ENCODE data around the gene TUBB8. TPM values are rescaled to one million over a fixed set of nuclear protein-coding genes. Genes with fewer than 3 reads are reported as not detected.
A peak's percentile ranks its signal among the peaks of the same experiment; 100 is the strongest.
"Not testable (repeated sequence)": the region's sequence is repeated elsewhere in the genome, so short reads cannot be mapped to it uniquely, and the experiment has no call there.

TUBB8 gene
- total RNA-seq, 2 experiments from 2014 or later, result not detected

DNA sequence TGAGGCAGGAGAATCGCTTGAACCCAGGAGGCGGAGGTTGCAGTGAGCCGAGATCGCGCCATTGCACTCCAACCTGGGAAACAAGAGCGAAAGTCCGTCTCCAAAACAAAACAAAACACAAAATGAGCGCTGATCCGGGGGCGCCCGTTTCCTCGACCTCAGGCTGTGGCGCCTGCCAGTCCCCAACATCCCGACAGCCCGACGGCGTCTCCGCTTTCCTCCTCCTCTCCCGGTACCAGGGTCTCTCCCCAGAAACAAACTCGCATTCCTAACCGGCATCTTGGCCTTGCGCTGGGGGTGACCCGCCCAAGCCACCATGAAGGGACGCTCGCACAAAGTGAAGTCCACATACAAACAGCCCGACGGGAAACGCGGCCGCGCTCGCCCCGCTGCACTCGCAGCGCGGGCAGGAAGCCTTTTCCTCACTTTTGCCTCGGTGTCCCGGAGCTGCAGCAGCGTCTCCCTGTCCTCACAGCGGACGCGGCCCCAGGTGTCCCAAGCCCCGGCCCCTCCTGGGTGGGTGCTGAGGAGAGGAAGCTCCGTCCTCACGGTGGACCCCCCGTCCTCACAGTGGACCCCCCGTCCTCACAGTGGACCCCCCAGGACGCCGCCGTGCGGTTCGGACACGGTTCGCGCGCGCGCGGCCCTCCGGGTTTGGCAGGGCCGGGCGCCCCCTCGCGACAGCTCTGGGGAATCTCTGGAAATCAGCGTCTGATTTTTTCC lies 24.6 kb upstream of the TUBB8 start:
- CTCF ChIA-PET; H3K9me3 ChIP-seq (ENCODE audit: control insufficient read depth in 1 of 2, insufficient read depth in 1 of 2, low read length in 2 of 2); H3K27me3 ChIP-seq (ENCODE audit: control insufficient read depth in 1 of 2, insufficient read depth in 2 of 2, low read length in 2 of 2); H3K36me3 Mint-ChIP-seq (ENCODE audit: low read depth); H3K27ac ChIP-seq (ENCODE audit: low read depth in 1 of 2, low read length in 2 of 2); ATAC-seq (ENCODE audit: poor library complexity); H3K9me3 Mint-ChIP-seq; H3K36me3 ChIP-seq (ENCODE audit: insufficient read depth, low read length); intact Hi-C loops (cut with DNase I, micrococcal nuclease); H3K27ac Mint-ChIP-seq; H3K4me1 Mint-ChIP-seq (ENCODE audit: low read depth): not testable (repeated sequence)
- POLR2A ChIA-PET, result interaction anchor here (0.6 to 1.0 kb wide), 2 partner anchors 63 to 715 kb away, joined by 3 to 4 read pairs; no protein-coding TSS in a partner anchor
- peaks cover 15% of the 10 kb centered on the region for H3K4me1 ChIP-seq (ENCODE audit: insufficient read depth, low read length)
- H3K4me3 ChIP-seq (ENCODE audit: low read length), result peak overlapping the region; percentile 54
- TF ChIP-seq, protein P1, sequence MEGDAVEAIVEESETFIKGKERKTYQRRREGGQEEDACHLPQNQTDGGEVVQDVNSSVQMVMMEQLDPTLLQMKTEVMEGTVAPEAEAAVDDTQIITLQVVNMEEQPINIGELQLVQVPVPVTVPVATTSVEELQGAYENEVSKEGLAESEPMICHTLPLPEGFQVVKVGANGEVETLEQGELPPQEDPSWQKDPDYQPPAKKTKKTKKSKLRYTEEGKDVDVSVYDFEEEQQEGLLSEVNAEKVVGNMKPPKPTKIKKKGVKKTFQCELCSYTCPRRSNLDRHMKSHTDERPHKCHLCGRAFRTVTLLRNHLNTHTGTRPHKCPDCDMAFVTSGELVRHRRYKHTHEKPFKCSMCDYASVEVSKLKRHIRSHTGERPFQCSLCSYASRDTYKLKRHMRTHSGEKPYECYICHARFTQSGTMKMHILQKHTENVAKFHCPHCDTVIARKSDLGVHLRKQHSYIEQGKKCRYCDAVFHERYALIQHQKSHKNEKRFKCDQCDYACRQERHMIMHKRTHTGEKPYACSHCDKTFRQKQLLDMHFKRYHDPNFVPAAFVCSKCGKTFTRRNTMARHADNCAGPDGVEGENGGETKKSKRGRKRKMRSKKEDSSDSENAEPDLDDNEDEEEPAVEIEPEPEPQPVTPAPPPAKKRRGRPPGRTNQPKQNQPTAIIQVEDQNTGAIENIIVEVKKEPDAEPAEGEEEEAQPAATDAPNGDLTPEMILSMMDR (IDR thresholded peaks at IDR 0.05), result peak; percentile 52
- Mint-ChIP-seq H3K27me3 (peaks cover 12% of the 10 kb centered on the region), H3K4me3 (peak overlapping the region; percentile 54)
- peak in 12 of 14 experiments; percentile 10 to 59 (median 28) for DNase-seq

DNA sequence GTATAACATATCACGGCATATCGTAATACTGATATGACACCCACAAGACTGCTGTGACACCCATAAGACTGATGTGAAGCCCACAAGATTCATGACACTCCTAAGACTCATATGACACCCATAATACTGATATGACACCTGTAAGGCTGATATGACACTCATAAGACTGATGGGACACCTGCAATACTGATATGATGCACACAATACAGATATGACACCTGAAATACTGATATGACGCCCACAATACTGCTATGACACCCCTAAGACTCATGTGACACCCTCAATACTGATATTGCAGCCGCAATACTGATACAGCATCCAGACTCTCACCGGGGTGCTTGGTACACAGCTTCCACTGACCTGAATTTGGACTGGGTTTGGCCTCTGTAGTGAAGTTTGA lies 19.1 kb upstream of the TUBB8 start:
- H3K36me3 ChIP-seq (ENCODE audit: insufficient read depth, low read length); DNase-seq; H3K4me3 Mint-ChIP-seq; intact Hi-C loops (cut with DNase I, micrococcal nuclease); H3K9me3 Mint-ChIP-seq; H3K9me3 ChIP-seq (ENCODE audit: control insufficient read depth in 1 of 2, insufficient read depth in 1 of 2, low read length in 2 of 2); H3K27ac ChIP-seq (ENCODE audit: low read depth in 1 of 2, low read length in 2 of 2); H3K4me3 ChIP-seq (ENCODE audit: low read length); H3K27ac Mint-ChIP-seq; H3K4me1 ChIP-seq (ENCODE audit: insufficient read depth, low read length); H3K36me3 Mint-ChIP-seq (ENCODE audit: low read depth); H3K4me1 Mint-ChIP-seq (ENCODE audit: low read depth); H3K27me3 ChIP-seq (ENCODE audit: control insufficient read depth in 1 of 2, insufficient read depth in 2 of 2, low read length in 2 of 2); ATAC-seq (ENCODE audit: poor library complexity); CTCF ChIA-PET; POLR2A ChIA-PET: not testable (repeated sequence)
- H3K27me3 Mint-ChIP-seq, result peaks cover 12% of the 10 kb centered on the region

DNA sequence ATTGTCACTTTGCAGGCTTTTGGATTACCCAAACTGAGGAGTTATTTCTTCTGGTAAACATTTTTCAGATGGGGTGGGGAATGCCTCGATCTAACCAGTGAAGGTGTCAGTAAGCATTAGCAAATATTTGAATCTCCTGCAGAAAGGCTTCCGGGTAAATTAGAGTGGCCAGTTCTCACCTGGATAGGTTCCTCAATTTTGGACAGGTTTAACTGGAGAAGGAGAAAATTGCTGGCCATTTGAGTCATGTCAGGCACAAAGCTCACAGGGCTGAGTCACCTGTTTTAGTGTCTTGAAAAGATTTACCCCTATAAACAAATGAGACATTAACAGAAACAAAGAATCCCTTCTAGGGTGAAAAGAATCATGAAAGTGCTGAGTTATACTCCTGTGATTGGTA lies 830 bp upstream of the TUBB8 start:
- intact Hi-C loops (cut with DNase I, micrococcal nuclease); H3K9me3 Mint-ChIP-seq; POLR2A ChIA-PET; ATAC-seq (ENCODE audit: poor library complexity); H3K27ac ChIP-seq (ENCODE audit: low read depth in 1 of 2, low read length in 2 of 2); H3K27ac Mint-ChIP-seq; CTCF ChIA-PET; H3K4me1 ChIP-seq (ENCODE audit: insufficient read depth, low read length); H3K4me1 Mint-ChIP-seq (ENCODE audit: low read depth); H3K36me3 Mint-ChIP-seq (ENCODE audit: low read depth); DNase-seq; H3K4me3 ChIP-seq (ENCODE audit: low read length); H3K36me3 ChIP-seq (ENCODE audit: insufficient read depth, low read length); H3K27me3 ChIP-seq (ENCODE audit: control insufficient read depth in 1 of 2, insufficient read depth in 2 of 2, low read length in 2 of 2); H3K9me3 ChIP-seq (ENCODE audit: control insufficient read depth in 1 of 2, insufficient read depth in 1 of 2, low read length in 2 of 2); H3K4me3 Mint-ChIP-seq: not testable (repeated sequence)
- H3K27me3 Mint-ChIP-seq, result peaks cover 12% of the 10 kb centered on the region

DNA sequence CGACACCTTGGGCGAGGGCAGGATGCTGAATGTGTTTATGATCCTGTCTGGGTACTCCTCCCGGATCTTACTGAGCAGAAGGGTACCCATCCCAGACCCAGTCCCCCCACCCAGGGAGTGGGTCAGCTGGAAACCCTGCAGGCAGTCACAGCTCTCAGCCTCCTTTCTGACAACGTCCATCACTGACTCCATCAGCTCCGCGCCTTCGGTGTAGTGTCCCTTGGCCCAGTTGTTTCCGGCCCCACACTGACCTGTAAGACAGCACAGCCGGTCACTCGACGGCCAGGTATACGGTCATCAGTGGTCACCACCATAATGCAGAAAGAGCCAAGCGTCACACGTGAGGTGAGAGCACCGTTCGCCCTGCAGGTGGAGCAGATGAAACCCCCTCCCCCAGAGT lies 1.2 kb downstream of the TUBB8 start:
- H3K4me1 ChIP-seq (ENCODE audit: insufficient read depth, low read length), result not testable (repeated sequence)
- peaks cover 12% of the 10 kb centered on the region for H3K27me3 Mint-ChIP-seq

DNA sequence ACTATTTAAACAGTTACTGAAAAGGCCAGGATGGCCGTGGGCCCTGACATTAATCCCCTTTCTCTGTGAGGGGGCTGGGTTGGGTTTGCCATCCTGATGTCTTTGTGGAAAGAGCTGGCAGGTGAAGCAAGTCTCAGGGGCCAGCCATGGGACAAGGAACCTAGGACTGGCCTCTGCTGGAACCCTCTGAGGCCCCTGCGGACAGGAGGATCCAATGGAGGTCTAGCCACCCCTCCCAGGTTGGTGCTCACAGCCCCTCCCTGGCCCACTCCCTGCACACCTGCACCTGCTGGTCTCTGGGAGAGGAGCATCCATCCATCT lies 35.8 kb downstream of the TUBB8 start:
- H3K4me3 ChIP-seq (ENCODE audit: low read length); H3K4me1 ChIP-seq (ENCODE audit: insufficient read depth, low read length); H3K9me3 ChIP-seq (ENCODE audit: control insufficient read depth in 1 of 2, insufficient read depth in 1 of 2, low read length in 2 of 2); H3K27me3 Mint-ChIP-seq; H3K27me3 ChIP-seq (ENCODE audit: control insufficient read depth in 1 of 2, insufficient read depth in 2 of 2, low read length in 2 of 2); intact Hi-C loops (cut with DNase I, micrococcal nuclease); ATAC-seq (ENCODE audit: poor library complexity); POLR2A ChIA-PET; H3K36me3 Mint-ChIP-seq (ENCODE audit: low read depth); DNase-seq; H3K4me1 Mint-ChIP-seq (ENCODE audit: low read depth); H3K36me3 ChIP-seq (ENCODE audit: insufficient read depth, low read length); H3K9me3 Mint-ChIP-seq; H3K27ac ChIP-seq (ENCODE audit: low read depth in 1 of 2, low read length in 2 of 2); H3K27ac Mint-ChIP-seq; CTCF ChIA-PET; H3K4me3 Mint-ChIP-seq: not testable (repeated sequence)

More for the DNA sequence above, 1.2 kb downstream of the TUBB8 start:
- H3K36me3 ChIP-seq (ENCODE audit: insufficient read depth, low read length); H3K9me3 Mint-ChIP-seq; intact Hi-C loops (cut with DNase I, micrococcal nuclease); H3K4me1 Mint-ChIP-seq (ENCODE audit: low read depth); ATAC-seq (ENCODE audit: poor library complexity); H3K27ac ChIP-seq (ENCODE audit: low read depth in 1 of 2, low read length in 2 of 2); H3K27ac Mint-ChIP-seq; H3K4me3 ChIP-seq (ENCODE audit: low read length); H3K9me3 ChIP-seq (ENCODE audit: control insufficient read depth in 1 of 2, insufficient read depth in 1 of 2, low read length in 2 of 2); DNase-seq; H3K27me3 ChIP-seq (ENCODE audit: control insufficient read depth in 1 of 2, insufficient read depth in 2 of 2, low read length in 2 of 2); H3K4me3 Mint-ChIP-seq; H3K36me3 Mint-ChIP-seq (ENCODE audit: low read depth); CTCF ChIA-PET; POLR2A ChIA-PET: not testable (repeated sequence)

DNA sequence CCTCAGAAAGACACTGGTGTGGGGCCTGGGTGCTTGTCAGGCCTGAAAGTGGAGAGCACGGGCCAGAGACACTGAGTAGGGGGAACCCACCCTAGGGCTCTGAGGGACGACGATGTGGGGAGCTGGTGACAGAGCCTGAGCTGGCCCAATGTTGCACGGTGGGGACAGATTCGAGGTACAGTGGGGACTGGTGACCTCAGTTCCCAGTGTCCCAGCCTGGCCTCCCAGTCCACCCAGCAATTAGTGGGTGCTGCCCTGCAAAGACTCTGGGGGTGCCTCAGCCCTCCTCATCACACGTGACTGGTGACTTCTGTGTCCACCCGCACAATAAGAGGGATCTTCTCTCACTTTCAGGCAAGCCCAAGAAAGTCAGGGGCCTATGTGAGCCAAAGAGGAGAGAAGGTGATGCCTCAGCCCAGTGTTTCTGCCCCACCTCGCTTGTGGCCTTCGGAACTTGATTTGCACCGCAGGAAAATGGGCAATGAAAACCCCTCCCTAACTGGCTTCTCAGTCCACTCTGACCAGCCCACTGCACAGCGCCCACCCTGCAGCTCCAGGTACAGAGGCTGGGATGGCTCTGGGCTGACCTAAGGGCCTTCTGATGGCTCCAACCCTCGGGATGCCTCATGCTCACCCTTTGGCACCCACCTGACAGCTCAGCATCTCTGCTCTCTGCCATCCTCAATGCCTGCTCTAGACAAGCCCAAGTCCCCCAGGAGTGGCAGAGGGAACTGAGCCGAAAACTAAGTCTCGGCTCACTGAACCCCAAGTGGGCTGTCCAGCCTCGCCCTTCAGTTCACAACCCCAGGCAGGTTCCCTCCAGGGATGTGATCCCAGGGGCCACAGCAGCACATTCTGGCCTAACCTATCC lies 36.4 kb downstream of the TUBB8 start:
- H3K27ac ChIP-seq (ENCODE audit: low read depth in 1 of 2, low read length in 2 of 2); intact Hi-C loops (cut with DNase I, micrococcal nuclease); POLR2A ChIA-PET; H3K9me3 ChIP-seq (ENCODE audit: control insufficient read depth in 1 of 2, insufficient read depth in 1 of 2, low read length in 2 of 2); H3K27ac Mint-ChIP-seq; H3K4me1 ChIP-seq (ENCODE audit: insufficient read depth, low read length); H3K4me1 Mint-ChIP-seq (ENCODE audit: low read depth); H3K4me3 ChIP-seq (ENCODE audit: low read length); H3K4me3 Mint-ChIP-seq; H3K27me3 Mint-ChIP-seq; CTCF ChIA-PET; DNase-seq; H3K36me3 ChIP-seq (ENCODE audit: insufficient read depth, low read length); H3K9me3 Mint-ChIP-seq; ATAC-seq (ENCODE audit: poor library complexity); H3K27me3 ChIP-seq (ENCODE audit: control insufficient read depth in 1 of 2, insufficient read depth in 2 of 2, low read length in 2 of 2); H3K36me3 Mint-ChIP-seq (ENCODE audit: low read depth): not testable (repeated sequence)

Data from CD4-positive, alpha-beta T cell (primary cell).